GM19455 (cell line): ENCODE measurements around the gene TXNDC11.

Source experiments
- ATAC-seq: cut with Tn5 transposase; IDR thresholded peaks from one replicate; pipeline ENCODE4 v1.9.1; 2021; ENCODE audit not compliant: unreplicated experiment

The TXNDC11 gene

GRCh38 chr16:11662582-11662981 is 80.1 kb downstream of the TXNDC11 start:
- no peak for ATAC-seq

GRCh38 chr16:11660565-11660964 is 82.1 kb downstream of the TXNDC11 start:
- ATAC-seq, result no peak

- no peak for ATAC-seq
These were observed 83.6 kb downstream of the TXNDC11 start for GRCh38 chr16:11658896-11659708.

DNA sequence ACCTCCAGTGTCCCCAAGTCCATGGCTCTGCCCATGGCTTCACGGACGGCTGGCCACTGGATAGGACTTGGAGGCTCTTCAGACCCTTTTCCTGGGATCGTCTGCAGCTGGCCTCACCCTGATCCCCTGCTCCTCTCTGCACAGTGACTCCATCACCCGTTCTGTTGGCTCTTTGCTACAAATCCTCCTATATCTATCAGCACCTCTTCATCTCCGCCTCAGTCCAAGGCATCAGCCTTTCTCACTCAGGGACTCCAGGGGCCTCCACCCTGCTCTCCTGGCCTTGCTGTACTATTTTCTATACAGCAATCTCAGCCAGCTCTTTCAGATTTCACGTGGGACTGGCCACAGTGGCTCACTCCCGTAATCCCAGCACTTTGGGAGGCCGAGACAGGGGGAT is 85.1 kb downstream of the TXNDC11 start:
- ATAC-seq, result no peak

- ATAC-seq, result no peak
These were observed 87.0 kb downstream of the TXNDC11 start for GRCh38 chr16:11655655-11656054.

DNA sequence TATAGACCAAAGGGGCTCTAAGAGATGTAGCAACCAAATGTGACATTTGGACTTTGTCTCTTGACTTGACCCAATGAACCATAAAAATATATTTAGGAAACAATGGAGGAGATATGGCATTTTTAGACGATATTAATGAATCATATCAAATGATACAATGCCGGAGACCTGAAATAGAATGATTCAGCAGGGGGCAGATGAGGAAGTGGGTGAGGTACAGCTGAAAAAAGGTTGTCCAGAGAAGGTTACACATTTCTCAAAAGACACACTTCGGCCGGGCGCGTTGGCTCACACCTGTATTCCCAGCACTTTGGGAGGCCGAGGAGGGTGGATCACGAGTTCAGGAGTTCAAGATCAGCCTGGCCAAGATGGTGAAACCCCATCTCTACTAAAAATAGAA is 90.9 kb downstream of the TXNDC11 start:
- ATAC-seq, result no peak

GRCh38 chr16:11650641-11651591 is 91.7 kb downstream of the TXNDC11 start:
- no peak for ATAC-seq

GRCh38 chr16:11649276-11649675 is 93.4 kb downstream of the TXNDC11 start:
- ATAC-seq, result no peak

DNA sequence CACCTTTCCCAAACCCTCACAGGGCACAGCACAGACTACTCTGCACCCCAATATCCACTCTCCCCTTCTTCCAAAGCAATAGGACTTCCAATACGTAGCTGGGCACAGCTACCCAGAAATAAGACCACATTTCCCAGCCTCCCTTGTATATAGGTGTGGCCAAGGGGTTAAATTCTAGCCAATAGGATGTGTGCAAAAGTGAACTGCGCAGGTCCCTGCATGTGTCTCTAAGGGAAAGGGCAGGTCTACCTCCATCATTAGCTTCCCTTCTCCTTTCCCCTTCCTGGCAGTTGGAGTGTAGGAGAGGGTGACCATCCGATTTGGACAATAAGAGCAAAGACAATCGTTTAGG is 99.9 kb downstream of the TXNDC11 start:
- ATAC-seq, result no peak

GRCh38 chr16:11640987-11641817 is 101.5 kb downstream of the TXNDC11 start:
- no peak for ATAC-seq

DNA sequence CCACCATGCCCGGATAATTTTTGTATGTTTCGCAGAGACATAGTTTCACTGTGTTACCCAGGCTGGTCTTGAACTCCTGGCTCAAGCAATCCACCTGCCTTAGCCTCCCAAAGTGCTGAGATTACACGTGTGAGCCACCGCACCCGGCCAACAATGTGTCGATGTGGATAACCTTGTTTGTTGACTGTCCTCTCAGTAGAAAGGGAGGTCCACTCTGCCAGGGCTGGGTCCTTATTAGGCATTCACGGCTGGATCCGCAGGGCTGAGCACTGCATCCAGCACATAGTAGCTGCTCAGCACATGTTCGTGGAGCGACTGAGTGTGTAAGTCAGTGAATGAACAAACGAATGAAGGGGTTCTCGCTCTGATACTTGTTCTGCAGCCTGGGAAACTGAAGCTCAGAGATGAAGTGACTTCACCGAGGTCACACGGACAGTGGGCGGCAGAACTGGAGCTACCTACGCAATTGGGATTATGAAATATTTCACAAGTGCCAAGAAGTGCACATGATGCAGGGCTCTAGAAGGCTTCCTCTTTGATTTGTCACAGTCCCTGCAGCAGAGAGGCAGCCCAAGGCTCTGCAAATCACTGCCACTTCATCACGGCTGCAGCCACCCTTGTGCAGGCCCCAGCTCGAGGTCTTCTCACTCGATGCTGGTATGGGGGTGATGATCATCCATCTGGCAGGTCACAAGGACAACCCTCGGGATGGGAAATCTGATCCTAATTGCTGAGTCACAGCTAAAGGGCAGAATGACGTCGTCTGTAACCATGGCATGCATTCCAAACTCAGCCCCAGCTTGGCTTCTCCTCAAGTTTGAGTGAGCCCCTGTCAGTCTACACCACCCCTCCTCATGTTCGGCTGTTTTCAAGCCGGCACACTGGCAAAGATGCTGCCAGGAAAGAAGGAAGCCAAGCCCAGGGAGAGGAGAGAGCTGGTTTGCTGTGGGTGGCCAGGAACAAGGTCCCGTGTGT is 102.4 kb downstream of the TXNDC11 start:
- no peak for ATAC-seq

DNA sequence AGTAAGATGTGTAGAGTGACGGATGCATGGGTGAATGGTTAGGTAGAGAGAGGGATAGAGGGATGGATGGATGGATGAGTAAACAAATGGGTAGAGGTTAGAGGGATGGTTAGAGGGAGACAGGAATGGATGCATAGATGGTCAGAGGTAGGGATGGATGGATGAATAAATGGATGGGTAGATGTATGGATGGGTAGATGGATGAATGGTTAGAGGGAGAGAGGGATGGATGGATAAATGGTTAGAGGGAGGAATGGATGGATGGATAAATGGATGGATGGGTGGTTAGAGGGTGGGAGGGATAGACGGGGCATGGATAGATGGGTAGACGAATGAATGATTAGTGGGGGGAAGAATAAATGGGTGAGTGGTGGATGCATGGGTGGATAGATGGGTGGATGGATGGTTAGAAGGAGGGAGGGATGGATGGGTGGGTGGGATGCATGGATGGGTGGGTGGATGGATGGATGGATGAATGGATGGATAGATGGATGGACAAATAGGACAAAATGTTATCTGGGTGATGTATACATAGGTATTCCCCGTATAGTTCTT is 103.6 kb downstream of the TXNDC11 start:
- ATAC-seq, result no peak

GRCh38 chr16:11638140-11638539 is 104.5 kb downstream of the TXNDC11 start:
- ATAC-seq, result no peak

DNA sequence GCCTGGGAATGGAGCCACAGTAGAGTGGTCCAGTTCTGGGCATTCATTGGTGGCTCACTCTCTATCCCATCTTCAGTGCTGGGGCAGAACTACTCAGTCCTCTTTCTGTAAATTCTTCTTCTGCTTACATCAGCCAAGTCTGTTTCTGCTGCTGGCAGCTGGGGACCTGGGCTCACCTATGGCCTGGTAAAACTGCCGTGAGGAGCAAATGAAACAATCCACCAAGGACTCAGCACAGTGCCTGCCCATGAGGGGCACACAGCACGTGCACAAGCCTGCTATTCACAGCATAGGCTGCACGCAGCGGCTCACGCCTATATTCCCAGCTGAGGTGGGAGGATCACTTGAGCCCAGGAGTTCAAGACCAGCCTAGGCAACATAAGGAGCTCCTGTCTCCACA is 105.3 kb downstream of the TXNDC11 start:
- no peak for ATAC-seq

- no peak for ATAC-seq
These were observed 106.4 kb downstream of the TXNDC11 start for GRCh38 chr16:11636172-11636721.

GRCh38 chr16:11635679-11636171 is 106.9 kb downstream of the TXNDC11 start:
- ATAC-seq, result no peak

DNA sequence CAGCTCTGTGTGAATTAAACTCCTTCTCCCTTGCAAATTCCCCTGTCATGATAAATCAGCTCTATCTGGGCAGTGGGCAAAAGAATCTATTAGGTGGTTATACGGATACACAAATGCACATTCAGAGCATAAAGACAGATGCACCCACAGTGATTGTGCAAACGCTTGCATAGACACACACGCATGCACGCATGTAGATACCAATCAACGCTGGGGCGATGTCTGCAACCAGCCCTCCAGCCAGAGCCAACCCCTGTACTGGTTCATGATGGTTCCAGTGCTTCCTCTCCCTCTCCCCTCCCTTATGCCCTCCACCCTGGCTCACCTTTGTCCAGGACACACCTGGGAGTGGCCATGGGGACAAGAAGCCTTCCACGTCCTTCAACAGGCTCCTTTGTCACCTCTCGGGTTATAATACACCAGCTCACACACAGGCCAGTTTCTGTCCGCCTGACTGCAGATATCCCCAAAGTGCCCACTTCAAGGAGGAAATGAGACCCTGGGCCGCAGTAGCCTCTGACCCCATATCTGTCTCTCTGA is 107.5 kb downstream of the TXNDC11 start:
- ATAC-seq, result no peak

DNA sequence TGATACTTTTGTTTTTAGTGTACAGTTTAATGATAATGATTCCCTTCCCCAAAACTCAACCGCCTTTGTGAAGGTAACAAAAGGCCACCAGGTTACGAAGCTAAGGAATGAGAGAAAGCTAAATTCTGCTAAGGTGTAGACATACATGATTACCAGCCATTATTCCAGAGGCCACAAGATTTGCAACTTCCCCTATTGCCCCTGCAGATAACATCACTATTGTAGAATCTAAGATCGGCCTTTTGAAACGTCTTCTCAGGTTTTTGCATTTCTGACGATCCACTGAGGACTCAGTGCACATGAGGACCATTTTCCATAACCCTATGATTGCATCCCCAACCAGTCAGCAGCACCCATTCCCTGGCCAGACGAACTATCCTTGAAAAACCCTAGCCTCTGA is 108.3 kb downstream of the TXNDC11 start:
- ATAC-seq, result no peak

GRCh38 chr16:11633113-11633512 is 109.5 kb downstream of the TXNDC11 start:
- ATAC-seq, result no peak
